DOHH2 (cell line): ENCODE results near the gene RAE1.

Experiments used
- H3F3A ChIP-seq: fragments of 200-600 bp; sonication (generic), shearing (Covaris generic); 2 replicates; pipeline ENCODE4 v1.6.0; 2016; ENCODE audit warnings: antibody characterized with exemption, mild to moderate bottlenecking; ENCODE audit not compliant: control insufficient read depth, insufficient read depth
- H3K27ac ChIP-seq: fragments of 200-600 bp; sonication (generic); 2 replicates; pipeline ENCODE4 v1.5.1; 2014; ENCODE audit warnings: low read depth, mild to moderate bottlenecking, low read length, moderate library complexity
- H3K27me3 ChIP-seq: fragments of 200-600 bp; sonication (generic); 2 replicates; pipeline ENCODE4 v1.6.1; 2014; ENCODE audit warnings: mild to moderate bottlenecking, low read length, mixed read lengths; ENCODE audit not compliant: control insufficient read depth
- H3K36me3 ChIP-seq: fragments of 200-600 bp; sonication (generic); 2 replicates; pipeline ENCODE4 v1.6.1; 2014; ENCODE audit warnings: mild to moderate bottlenecking, low read length, moderate library complexity, mixed read lengths; ENCODE audit not compliant: control insufficient read depth
- H3K4me1 ChIP-seq: fragments of 200-600 bp; sonication (generic); 2 replicates; pipeline ENCODE4 v1.6.1; 2014; ENCODE audit warnings: mild to moderate bottlenecking, low read length, mixed read lengths; ENCODE audit not compliant: control insufficient read depth
- H3K4me2 ChIP-seq: fragments of 200-600 bp; sonication (generic); 2 replicates; pipeline ENCODE4 v1.6.0; 2014; ENCODE audit warnings: mild to moderate bottlenecking, low read length, moderate library complexity
- H3K4me3 ChIP-seq: fragments of 200-600 bp; sonication (generic); 2 replicates; pipeline ENCODE4 v1.5.1; 2014; ENCODE audit warnings: mild to moderate bottlenecking, low read length, mixed read lengths
- H3K79me2 ChIP-seq: fragments of 200-600 bp; sonication (generic); 2 replicates; pipeline ENCODE4 v1.6.1; 2014; ENCODE audit warnings: mild to moderate bottlenecking, low read length, mixed read lengths; ENCODE audit not compliant: control insufficient read depth
- H3K9me2 ChIP-seq: fragments of 200-600 bp; sonication (generic); replicated peaks from 2 replicates; pipeline ENCODE4 v1.6.1; 2014; ENCODE audit warnings: mild to moderate bottlenecking, low read length, mixed read lengths; ENCODE audit not compliant: control insufficient read depth
- H3K9me3 ChIP-seq: fragments of 200-600 bp; sonication (generic); 2 replicates; pipeline ENCODE4 v1.6.1; 2014; ENCODE audit warnings: antibody characterized with exemption, low read length, mixed read lengths; ENCODE audit not compliant: control insufficient read depth, insufficient read depth
- H4K20me1 ChIP-seq: fragments of 200-600 bp; sonication (generic); 2 replicates; pipeline ENCODE4 v1.6.0; 2014; ENCODE audit warnings: low read depth, mild to moderate bottlenecking, antibody characterized with exemption, low read length, moderate library complexity; ENCODE audit not compliant: control insufficient read depth, insufficient read depth
- EZH2phosphoT487 ChIP-seq: fragments of 200-600 bp; sonication (generic); IDR thresholded peaks from 2 replicates; pipeline ENCODE4 v1.6.1; 2017; ENCODE audit warnings: borderline replicate concordance, mild to moderate bottlenecking, antibody characterized with exemption, low read length, moderate library complexity, mixed read lengths
- TF ChIP-seq, protein P1 (sequence below): fragments of 200-600 bp; sonication (generic); IDR thresholded peaks from one replicate; pipeline ENCODE4 v1.5.1; 2014; ENCODE audit warnings: antibody characterized with exemption, mild to moderate bottlenecking, low read depth, low read length; ENCODE audit not compliant: poor library complexity, severe bottlenecking

RAE1 gene

DNA sequence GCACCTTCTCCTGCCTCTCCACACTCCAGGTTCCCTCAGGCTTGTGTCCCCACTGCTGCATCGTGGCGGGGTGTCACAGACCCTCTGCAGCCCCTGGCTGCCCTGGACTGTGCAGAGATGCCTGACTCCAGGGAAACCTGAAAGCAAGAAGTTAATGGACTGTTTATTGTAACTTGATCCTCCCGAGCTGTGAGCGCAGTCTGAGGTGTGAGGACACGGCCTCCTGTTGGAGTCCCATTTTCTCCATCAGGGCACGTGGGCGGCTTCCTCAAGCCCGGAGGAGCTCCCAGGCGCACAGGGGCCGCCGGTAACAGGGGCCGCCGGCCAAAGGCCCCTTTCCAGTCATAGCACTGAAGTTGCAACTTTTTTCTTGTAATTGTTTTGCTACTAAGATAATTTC lies 57.1 kb downstream of the RAE1 start:
- no peak overlapping the region for H3K27ac ChIP-seq

DNA sequence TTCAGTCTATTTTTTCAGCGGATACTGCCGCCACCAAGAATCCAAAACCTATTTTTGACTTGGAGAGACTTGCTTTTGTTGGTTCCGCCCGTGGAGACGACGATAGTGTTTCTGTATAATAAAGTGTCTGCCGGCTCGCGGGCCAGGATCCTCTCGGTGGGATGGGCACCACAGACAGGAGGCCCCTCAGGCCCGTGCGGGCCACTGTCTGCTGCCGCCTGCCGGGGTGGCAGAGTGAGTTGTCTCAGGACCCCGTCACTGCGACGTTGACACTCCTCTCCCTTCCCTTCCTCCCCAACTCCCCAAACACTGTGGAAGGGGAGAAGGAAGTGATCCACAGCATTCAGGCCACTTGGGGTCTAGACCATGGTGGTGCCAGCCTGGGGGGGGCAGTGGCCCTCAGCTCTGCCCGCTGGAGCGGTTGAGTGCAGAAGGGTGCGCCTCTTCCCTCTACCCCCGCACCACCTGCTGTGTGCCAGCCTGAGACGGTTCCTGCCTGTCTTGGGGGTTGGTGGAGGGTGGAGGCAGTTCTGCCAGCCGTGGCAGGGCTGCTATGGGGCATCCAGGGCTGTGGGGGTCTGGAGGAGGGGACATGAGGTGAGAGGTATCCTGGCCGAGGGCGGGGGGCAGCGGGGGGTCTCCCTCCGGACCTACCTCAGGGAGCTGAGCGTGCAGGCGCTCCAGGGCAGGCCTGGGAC lies 57.6 kb downstream of the RAE1 start:
- Histone ChIP-seq H4K20me1 (peaks cover 28% of the 10 kb centered on the region), H3K36me3 (peaks cover 62% of the 10 kb centered on the region), H3K9me2 (no peaks in the 10 kb centered on the region), H3K27ac (no peak overlapping the region), H3K4me3 (no peak overlapping the region), H3K27me3 (no peaks in the 10 kb centered on the region), H3F3A (peaks cover 22% of the 10 kb centered on the region), H3K9me3 (no peaks in the 10 kb centered on the region), H3K4me1 (no peaks in the 10 kb centered on the region), H3K79me2 (peaks cover 23% of the 10 kb centered on the region), H3K4me2 (no peak overlapping the region)
- no peak for TF ChIP-seq EZH2phosphoT487
- TF ChIP-seq, protein P1, sequence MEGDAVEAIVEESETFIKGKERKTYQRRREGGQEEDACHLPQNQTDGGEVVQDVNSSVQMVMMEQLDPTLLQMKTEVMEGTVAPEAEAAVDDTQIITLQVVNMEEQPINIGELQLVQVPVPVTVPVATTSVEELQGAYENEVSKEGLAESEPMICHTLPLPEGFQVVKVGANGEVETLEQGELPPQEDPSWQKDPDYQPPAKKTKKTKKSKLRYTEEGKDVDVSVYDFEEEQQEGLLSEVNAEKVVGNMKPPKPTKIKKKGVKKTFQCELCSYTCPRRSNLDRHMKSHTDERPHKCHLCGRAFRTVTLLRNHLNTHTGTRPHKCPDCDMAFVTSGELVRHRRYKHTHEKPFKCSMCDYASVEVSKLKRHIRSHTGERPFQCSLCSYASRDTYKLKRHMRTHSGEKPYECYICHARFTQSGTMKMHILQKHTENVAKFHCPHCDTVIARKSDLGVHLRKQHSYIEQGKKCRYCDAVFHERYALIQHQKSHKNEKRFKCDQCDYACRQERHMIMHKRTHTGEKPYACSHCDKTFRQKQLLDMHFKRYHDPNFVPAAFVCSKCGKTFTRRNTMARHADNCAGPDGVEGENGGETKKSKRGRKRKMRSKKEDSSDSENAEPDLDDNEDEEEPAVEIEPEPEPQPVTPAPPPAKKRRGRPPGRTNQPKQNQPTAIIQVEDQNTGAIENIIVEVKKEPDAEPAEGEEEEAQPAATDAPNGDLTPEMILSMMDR = no peak

More for the DNA sequence above, 57.1 kb downstream of the RAE1 start:
- no peaks in the 10 kb centered on the region for H3K4me1 ChIP-seq
- TF ChIP-seq, protein P1 = no peak
- TF ChIP-seq EZH2phosphoT487 = no peak
- H3F3A ChIP-seq = peaks cover 22% of the 10 kb centered on the region
- no peaks in the 10 kb centered on the region for H3K27me3 ChIP-seq
- peaks cover 28% of the 10 kb centered on the region for H3K79me2 ChIP-seq
- H4K20me1 ChIP-seq = peaks cover 30% of the 10 kb centered on the region
- no peak overlapping the region for H3K4me3 ChIP-seq
- no peaks in the 10 kb centered on the region for H3K9me3 ChIP-seq
- peaks cover 68% of the 10 kb centered on the region for H3K36me3 ChIP-seq
- no peaks in the 10 kb centered on the region for H3K9me2 ChIP-seq
- H3K4me2 ChIP-seq = no peak overlapping the region

DNA sequence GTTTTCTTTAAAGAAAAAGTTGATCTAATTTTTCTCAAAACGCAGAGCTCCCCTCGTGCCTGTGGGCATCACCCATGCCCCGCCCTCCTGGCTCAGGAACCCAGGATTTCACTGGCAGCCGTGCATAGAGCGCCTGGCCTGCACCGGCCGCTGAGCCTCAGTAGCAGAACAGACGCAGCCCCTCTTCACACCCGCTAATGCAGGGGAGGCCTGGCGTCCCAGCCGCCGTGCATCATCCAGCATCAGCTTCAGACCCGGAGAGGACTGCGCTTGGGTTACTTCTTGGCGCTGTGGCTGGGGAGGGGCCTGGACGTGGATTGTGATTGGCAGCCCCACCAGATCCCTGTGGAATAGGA lies 58.2 kb downstream of the RAE1 start:
- Histone ChIP-seq H3K9me3 (no peaks in the 10 kb centered on the region), H3K4me1 (no peaks in the 10 kb centered on the region), H3F3A (peaks cover 22% of the 10 kb centered on the region), H3K4me2 (no peak overlapping the region), H3K4me3 (no peak overlapping the region), H3K27me3 (no peaks in the 10 kb centered on the region), H3K79me2 (peaks cover 17% of the 10 kb centered on the region), H3K27ac (no peak overlapping the region), H3K36me3 (peaks cover 56% of the 10 kb centered on the region), H3K9me2 (no peaks in the 10 kb centered on the region), H4K20me1 (peaks cover 22% of the 10 kb centered on the region)
- no peak for TF ChIP-seq EZH2phosphoT487
- TF ChIP-seq, protein P1 = no peak
